GM10248 (cell line): ENCODE results near the gene FAM111A.

Experiments
- CTCF ChIA-PET: fragments of 300-600 bp; sonication (Branson Sonifier 250); formaldehyde crosslinking; extraction: SDS; loops from one replicate; lab custom pipeline; 2021; ENCODE audit warnings: antibody characterized with exemption; lab: Yijun Ruan, JAX
- POLR2A ChIA-PET: fragments of 350-650 bp; sonication (Branson Sonifier 250); formaldehyde crosslinking; extraction: SDS; loops from one replicate; lab custom pipeline; 2020; ENCODE audit warnings: antibody characterized with exemption; lab: Yijun Ruan, JAX
- DNase-seq: peaks from one replicate; pipeline ENCODE4 v3.0.0; 2012; ENCODE audit errors: extremely low spot score
- CTCF ChIP-seq: IDR thresholded peaks from 2 replicates; pipeline ENCODE4 v1.5.1; 2012; ENCODE audit warnings: mild to moderate bottlenecking, low read depth; ENCODE audit errors: extremely low read depth, missing control alignments, control extremely low read depth

Gene FAM111A

GRCh38 chr11:59189986-59190385 is 47.3 kb downstream of the FAM111A start:
- CTCF ChIA-PET: interaction anchor here (0.8 to 36.1 kb wide), 7 partner anchors 9 to 32 kb away, joined by 3 to 962 read pairs (median 4); partner anchors contain the start of gene DTX4

DNA sequence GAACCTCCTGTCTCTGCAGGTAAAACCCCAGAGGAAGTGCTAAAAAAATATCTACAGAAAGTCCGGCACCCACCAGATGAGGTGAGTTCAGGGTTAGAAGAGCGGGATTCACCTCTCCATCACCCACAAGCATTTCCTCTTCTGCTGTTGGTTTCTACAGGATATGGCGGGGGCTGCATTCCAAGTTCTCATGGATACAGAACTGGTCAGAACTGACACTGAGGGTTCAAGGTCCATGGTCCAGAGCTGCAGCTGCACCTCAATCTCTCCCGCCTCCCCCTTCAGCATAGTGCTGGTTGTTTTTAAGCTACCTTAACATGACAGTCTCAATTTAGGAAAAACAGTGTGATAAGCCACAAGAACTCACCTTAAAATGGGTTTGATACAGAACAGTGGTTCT is 48.4 kb downstream of the FAM111A start:
- no peak for TF ChIP-seq CTCF
- ChIA-PET CTCF (interaction anchor here (0.8 to 36.1 kb wide), 5 partner anchors 8 to 33 kb away, joined by 3 to 962 read pairs (median 13); partner anchors contain the start of gene DTX4), POLR2A (no interaction called here)
- DNase-seq: no peak

More at GRCh38 chr11:59189986-59190385, 47.3 kb downstream of the FAM111A start:
- TF ChIP-seq CTCF: no peak
- no peak for DNase-seq
- POLR2A ChIA-PET: interaction anchor here (0.6 kb wide), 1 partner anchor 10 kb away, joined by 4 read pairs; no protein-coding TSS in a partner anchor

GRCh38 chr11:59191890-59192289 is 49.2 kb downstream of the FAM111A start:
- DNase-seq: no peak
- POLR2A ChIA-PET: no interaction called here
- TF ChIP-seq CTCF: no peak
- CTCF ChIA-PET: interaction anchor here (0.8 to 36.1 kb wide), 4 partner anchors 12 to 33 kb away, joined by 3 to 962 read pairs (median 12); partner anchors contain the start of gene DTX4

DNA sequence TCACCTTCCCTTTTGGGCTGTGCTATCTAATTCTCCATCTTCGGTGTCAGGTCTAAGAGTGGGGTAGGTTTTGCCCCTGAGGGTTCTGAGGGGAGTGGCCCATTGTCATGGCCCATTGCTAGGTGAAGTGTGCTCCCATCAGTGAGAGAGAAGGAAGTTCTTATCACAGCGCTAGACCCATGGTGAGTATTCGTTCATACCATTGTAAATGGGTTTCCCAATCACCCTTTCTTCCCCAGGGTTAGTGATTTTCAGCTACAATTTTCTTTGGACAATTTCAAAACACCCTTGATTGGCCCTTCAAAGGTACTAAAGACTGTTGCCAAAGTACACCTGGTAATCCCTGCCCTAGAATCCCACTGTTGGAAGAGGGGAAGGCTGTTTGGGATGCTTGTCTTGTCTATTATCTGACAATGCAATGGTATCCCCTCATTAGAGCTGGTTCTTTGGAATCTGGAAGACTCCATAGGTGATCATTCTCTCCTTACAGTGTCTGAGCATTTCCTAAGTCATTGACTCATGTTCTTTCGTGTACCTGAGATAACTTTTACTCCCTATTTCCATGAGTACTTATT is 49.9 kb downstream of the FAM111A start:
- no peak for DNase-seq
- ChIA-PET POLR2A (no interaction called here), CTCF (interaction anchor here (1.0 to 36.1 kb wide), 6 partner anchors 9 to 34 kb away, joined by 3 to 962 read pairs (median 8); partner anchors contain the start of genes DTX4 and MPEG1)
- no peak for TF ChIP-seq CTCF

DNA sequence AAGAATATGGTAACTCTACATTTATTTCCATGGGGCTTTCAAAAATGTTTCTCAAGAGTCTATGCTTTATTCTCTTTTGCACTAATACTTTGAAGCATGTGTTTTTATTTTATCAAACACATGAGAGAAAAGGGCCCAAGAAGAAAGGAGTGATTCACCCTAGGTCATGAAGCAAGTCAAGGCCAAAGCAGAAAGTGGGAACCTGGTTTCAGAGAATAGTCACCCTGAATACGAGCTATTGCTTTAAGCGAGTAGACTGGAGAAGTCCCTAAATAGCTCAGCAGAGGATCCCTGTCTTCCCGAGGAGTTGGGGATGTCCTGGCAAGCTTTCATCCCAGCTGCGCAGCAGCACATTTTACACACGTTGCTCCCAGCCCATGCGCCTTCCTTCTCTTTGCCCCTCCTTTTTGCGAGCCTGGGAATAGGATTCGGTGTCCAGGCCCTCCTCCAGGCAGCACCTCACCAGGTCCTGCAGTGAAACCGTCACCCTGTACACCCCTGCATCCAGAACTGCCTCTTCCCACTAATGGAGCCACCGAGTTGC is 51.0 kb downstream of the FAM111A start:
- no peak for TF ChIP-seq CTCF
- ChIA-PET POLR2A (no interaction called here), CTCF (interaction anchor here (0.9 to 36.1 kb wide), 8 partner anchors 8 to 626 kb away, joined by 3 to 962 read pairs (median 5); partner anchors contain the start of genes DTX4 and MPEG1)
- DNase-seq: no peak

GRCh38 chr11:59195586-59195985 is 52.9 kb downstream of the FAM111A start:
- DNase-seq: no peak
- ChIA-PET POLR2A (no interaction called here), CTCF (interaction anchor here (1.2 to 36.1 kb wide), 2 partner anchors 11 to 20 kb away, joined by 3 to 962 read pairs; partner anchors contain the start of gene DTX4)
- no peak for TF ChIP-seq CTCF
